ENCODE results near the gene STIM1. TPM values are rescaled to one million over a fixed set of nuclear protein-coding genes. Genes with fewer than 3 reads are reported as not detected.

The STIM1 gene
- total RNA-seq, 2 experiments from 2014 or later: 62.9 to 68.5 TPM

DNA sequence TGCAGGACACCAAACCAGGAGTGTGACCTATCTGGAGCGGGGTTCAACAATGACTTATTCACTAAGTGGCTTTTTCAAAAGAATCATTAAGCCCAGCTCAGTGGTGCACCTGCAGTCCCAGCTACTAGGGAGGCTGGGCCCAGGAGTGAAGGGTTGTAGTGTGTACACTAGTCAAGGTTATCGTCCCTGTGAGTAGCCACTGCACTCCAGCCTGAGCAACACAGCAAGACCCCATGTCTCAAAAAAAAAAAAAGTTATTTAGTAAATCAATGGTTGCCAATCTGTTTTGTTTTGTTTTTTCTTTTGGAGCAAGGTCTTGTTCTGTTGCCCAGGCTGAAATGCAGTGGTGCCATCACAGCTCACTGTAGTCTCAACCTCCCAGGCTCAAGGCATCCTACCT is 22.6 kb upstream of the STIM1 start:
- CTCF ChIA-PET: interaction anchor here (0.8 to 17.3 kb wide), 6 partner anchors 9 to 240 kb away, joined by 3 to 231 read pairs (median 10); partner anchors contain the start of genes PGAP2, RHOG and STIM1
- H3K36me3 Mint-ChIP-seq (ENCODE audit: low read depth): peaks cover 62% of the 10 kb centered on the region

DNA sequence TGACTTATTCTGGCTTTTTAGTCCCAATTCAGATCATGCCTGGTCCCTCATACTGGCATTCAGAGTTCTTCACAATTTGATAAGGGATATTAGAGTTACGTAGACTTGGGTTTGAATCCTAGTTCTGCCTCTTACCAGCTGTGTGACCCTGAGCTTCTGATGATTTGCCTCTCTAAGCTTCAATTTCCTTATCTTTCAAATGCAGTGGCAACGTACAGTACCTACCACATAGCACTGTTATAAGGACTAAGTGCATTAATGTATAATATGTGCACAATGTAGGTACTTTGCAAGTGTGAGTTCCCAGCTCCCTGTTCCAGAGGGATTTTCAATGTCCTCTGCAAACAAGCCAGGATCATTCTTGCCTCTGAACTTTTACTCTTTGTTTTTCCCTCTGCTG is 22.0 kb upstream of the STIM1 start:
- H3K4me1 Mint-ChIP-seq (ENCODE audit: low read depth): peaks cover 80% of the 10 kb centered on the region
- H3K27ac Mint-ChIP-seq: peak overlapping the region; percentile 86
- intact Hi-C loops (cut with micrococcal nuclease): no loop called here
- H3K9me3 Mint-ChIP-seq: no peaks in the 10 kb centered on the region
- H3K4me3 Mint-ChIP-seq: no peak overlapping the region
- no peaks in the 10 kb centered on the region for H3K27me3 Mint-ChIP-seq (ENCODE audit: low read depth)
- DNase-seq: no peak
- peaks cover 63% of the 10 kb centered on the region for H3K36me3 Mint-ChIP-seq (ENCODE audit: low read depth)
- CTCF ChIA-PET: interaction anchor here (0.8 to 17.3 kb wide), 5 partner anchors 10 to 239 kb away, joined by 3 to 231 read pairs (median 10); partner anchors contain the start of genes PGAP2 and STIM1

More for the DNA sequence above, 22.6 kb upstream of the STIM1 start:
- Mint-ChIP-seq H3K27ac (peak overlapping the region; percentile 86), H3K4me3 (no peak overlapping the region), H3K9me3 (no peaks in the 10 kb centered on the region), H3K27me3 (ENCODE audit: low read depth) (no peaks in the 10 kb centered on the region), H3K4me1 (ENCODE audit: low read depth) (peaks cover 78% of the 10 kb centered on the region)
- intact Hi-C loops (cut with micrococcal nuclease): loop anchor here (1.0 kb wide), 1 partner anchor 7 kb away; the partner anchor contains the start of gene RHOG
- no peak for DNase-seq

DNA sequence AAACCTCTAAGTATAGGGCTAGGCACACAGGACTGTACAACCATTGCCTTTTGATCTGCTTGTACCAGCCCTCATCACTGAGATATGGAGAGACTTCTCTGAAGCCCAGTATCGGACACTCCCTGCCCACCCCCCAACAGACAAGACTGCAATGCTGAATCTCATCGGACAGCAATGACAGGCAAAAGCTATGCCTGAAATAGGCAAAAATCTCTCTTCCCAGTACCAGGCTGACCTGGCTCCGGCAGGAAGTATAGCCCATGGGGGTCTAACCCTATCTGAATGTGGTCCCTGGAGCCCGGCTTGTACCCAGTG is 21.2 kb upstream of the STIM1 start:
- Mint-ChIP-seq H3K27ac (peak overlapping the region; percentile 86), H3K27me3 (ENCODE audit: low read depth) (no peaks in the 10 kb centered on the region), H3K4me3 (peak overlapping the region; percentile 85), H3K4me1 (ENCODE audit: low read depth) (peaks cover 82% of the 10 kb centered on the region), H3K9me3 (no peaks in the 10 kb centered on the region), H3K36me3 (ENCODE audit: low read depth) (peaks cover 68% of the 10 kb centered on the region)
- CTCF ChIA-PET: interaction anchor here (0.6 to 17.3 kb wide), 2 partner anchors 10 to 17 kb away, joined by 3 to 231 read pairs; partner anchors contain the start of gene STIM1
- intact Hi-C loops (cut with micrococcal nuclease): no loop called here
- no peak for DNase-seq

DNA sequence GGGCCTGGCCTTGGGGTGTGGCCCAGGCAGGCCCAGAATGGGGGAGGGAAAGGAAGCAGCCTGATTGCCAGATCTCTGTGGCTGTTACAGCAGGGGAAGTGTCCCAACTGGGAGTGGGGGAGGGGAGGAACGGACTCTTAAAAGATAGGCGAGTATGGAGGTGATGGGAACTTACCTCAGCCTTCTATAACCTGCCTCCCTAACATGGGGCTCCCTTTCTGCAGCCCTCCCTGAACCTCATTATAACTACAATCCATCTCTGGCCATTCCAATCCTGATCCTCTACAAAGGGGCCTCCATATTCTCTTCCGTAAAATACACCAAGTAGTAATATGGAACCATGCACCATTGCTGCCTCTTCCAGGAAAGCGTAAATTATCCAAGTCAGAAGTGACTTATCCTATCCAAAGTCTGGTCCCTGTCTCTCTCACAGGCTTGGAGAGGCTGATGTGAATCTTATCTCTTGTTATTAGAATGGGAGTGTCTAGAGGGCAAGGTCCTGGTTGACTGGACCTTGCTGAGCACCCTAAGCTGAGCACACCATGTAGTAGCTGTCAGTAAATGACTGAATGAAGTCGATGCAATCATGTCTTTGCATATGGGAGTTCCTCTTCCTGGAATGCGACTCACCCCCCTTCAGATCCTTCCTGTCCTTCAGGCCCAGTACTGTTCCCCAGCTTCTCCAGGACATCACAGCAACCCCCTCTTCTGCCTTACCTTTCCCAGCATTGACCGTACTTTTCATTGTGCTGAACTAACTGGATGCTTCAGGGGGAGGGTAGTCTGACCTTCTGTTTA is 20.6 kb upstream of the STIM1 start:
- Mint-ChIP-seq H3K36me3 (ENCODE audit: low read depth) (peaks cover 74% of the 10 kb centered on the region), H3K9me3 (no peaks in the 10 kb centered on the region), H3K4me3 (peak overlapping the region; percentile 85), H3K27ac (peak overlapping the region; percentile 86), H3K27me3 (ENCODE audit: low read depth) (no peaks in the 10 kb centered on the region), H3K4me1 (ENCODE audit: low read depth) (peaks cover 82% of the 10 kb centered on the region)
- intact Hi-C loops (cut with micrococcal nuclease): no loop called here
- DNase-seq: peak; percentile 43
- CTCF ChIA-PET: interaction anchor here (0.6 to 17.3 kb wide), 6 partner anchors 7 to 238 kb away, joined by 3 to 231 read pairs (median 3); partner anchors contain the start of genes NUP98 and STIM1

DNA sequence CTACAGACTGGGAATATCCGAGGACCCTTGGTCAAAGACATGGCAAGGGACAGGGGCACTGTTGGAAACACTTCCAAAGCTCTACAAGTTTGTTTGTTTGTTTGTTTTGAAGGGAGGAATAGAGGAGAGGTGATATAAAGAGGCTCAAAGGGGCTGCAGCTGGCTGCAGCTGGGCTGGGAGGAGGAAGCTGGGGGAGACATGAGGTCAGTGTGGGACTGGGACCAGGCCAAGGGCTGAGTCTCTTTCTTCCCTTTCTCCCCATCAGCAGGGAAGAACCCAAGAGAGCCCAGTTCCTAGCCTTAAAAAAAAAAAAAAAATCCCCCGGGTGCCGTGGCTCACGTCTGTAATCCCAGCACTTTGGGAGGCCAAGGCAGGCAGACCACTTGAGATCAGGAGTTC is 19.7 kb upstream of the STIM1 start:
- Mint-ChIP-seq H3K36me3 (ENCODE audit: low read depth) (peaks cover 70% of the 10 kb centered on the region), H3K9me3 (no peaks in the 10 kb centered on the region), H3K27ac (peak overlapping the region; percentile 86), H3K27me3 (ENCODE audit: low read depth) (no peaks in the 10 kb centered on the region), H3K4me3 (peak overlapping the region; percentile 85), H3K4me1 (ENCODE audit: low read depth) (peaks cover 76% of the 10 kb centered on the region)
- intact Hi-C loops (cut with micrococcal nuclease): no loop called here
- no peak for DNase-seq
- CTCF ChIA-PET: interaction anchor here (0.6 to 17.3 kb wide), 6 partner anchors 8 to 237 kb away, joined by 3 to 231 read pairs (median 4); partner anchors contain the start of genes NUP98 and STIM1

DNA sequence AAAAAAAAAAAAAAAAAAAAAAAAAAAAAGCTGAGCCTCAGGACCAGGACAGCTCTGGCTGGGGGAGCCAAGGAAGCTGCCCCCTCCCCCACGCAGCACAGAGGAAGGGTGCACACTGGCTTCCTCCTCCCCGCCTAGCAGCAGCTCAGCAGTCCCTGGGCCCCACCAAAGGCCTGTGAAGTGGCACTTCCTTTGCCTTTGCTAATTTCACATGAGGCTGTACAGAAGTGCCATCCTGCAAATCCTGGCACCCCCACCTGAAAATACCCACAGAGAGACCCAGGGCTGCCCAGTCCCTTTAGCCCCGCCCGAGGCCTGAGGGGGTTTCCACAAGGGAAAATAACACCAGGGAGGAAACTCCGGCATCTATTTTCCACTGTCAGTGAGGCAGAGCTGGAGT is 18.6 kb upstream of the STIM1 start:
- H3K9me3 Mint-ChIP-seq: no peaks in the 10 kb centered on the region
- peaks cover 59% of the 10 kb centered on the region for H3K36me3 Mint-ChIP-seq (ENCODE audit: low read depth)
- intact Hi-C loops (cut with micrococcal nuclease): no loop called here
- H3K4me3 Mint-ChIP-seq: peak overlapping the region; percentile 85
- H3K27ac Mint-ChIP-seq: peak overlapping the region; percentile 86
- peak; percentile 72 for DNase-seq
- CTCF ChIA-PET: interaction anchor here (0.7 to 23.9 kb wide), 10 partner anchors 8 to 233 kb away, joined by 3 to 573 read pairs (median 4); partner anchors contain the start of gene STIM1
- no peaks in the 10 kb centered on the region for H3K27me3 Mint-ChIP-seq (ENCODE audit: low read depth)
- H3K4me1 Mint-ChIP-seq (ENCODE audit: low read depth): peaks cover 66% of the 10 kb centered on the region

DNA sequence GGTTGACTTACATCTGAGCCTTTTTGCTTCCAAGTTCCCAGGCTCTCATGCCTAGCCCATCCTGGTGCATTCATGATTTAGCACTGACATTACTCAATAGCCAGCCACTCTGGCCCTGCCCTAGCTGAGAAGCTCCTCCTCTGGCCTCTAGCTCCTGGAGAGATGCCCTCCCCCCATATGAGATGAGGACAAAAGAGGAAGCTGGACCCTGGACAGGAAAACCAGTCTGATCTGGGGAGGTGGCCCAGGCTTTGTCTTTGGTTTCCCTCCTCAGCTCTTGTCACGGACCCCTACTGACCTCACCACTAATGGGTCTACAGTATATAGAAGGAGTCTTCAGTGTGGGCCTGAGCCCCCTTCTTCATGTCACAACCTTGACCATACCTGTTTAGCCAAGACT is 17.7 kb upstream of the STIM1 start:
- CTCF ChIA-PET: interaction anchor here (1.2 to 23.9 kb wide), 7 partner anchors 9 to 232 kb away, joined by 3 to 573 read pairs (median 4); partner anchors contain the start of gene STIM1
- intact Hi-C loops (cut with micrococcal nuclease): no loop called here
- H3K27me3 Mint-ChIP-seq (ENCODE audit: low read depth): no peaks in the 10 kb centered on the region
- no peaks in the 10 kb centered on the region for H3K9me3 Mint-ChIP-seq
- DNase-seq: no peak
- peaks cover 55% of the 10 kb centered on the region for H3K36me3 Mint-ChIP-seq (ENCODE audit: low read depth)
- H3K27ac Mint-ChIP-seq: peak overlapping the region; percentile 86
- peak overlapping the region; percentile 85 for H3K4me3 Mint-ChIP-seq
- H3K4me1 Mint-ChIP-seq (ENCODE audit: low read depth): peaks cover 62% of the 10 kb centered on the region

DNA sequence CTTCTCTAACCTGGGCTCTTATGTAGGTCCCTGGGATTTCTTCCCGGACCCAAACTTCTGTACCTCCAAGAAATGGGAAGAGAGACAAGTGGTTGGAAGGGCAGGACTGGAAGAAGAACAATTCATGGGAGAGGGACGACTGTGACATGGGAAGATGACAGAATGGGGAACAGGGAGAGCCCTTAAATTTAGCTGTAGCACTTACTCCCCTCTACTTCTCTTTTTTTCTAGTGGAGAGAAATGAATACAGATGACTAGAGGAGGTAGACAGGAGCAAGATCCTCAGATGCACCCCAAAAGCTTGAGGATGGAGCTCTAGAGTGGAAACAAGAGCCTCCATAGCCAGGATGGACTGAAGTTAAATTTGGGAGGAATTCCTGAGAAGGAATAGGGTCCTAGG is 17.0 kb upstream of the STIM1 start:
- peaks cover 62% of the 10 kb centered on the region for H3K4me1 Mint-ChIP-seq (ENCODE audit: low read depth)
- H3K9me3 Mint-ChIP-seq: no peaks in the 10 kb centered on the region
- intact Hi-C loops (cut with micrococcal nuclease): no loop called here
- no peak for DNase-seq
- peak overlapping the region; percentile 85 for H3K4me3 Mint-ChIP-seq
- peaks cover 49% of the 10 kb centered on the region for H3K36me3 Mint-ChIP-seq (ENCODE audit: low read depth)
- peak overlapping the region; percentile 86 for H3K27ac Mint-ChIP-seq
- H3K27me3 Mint-ChIP-seq (ENCODE audit: low read depth): no peaks in the 10 kb centered on the region
- CTCF ChIA-PET: interaction anchor here (0.6 to 23.9 kb wide), 7 partner anchors 13 to 260 kb away, joined by 3 to 573 read pairs (median 4); partner anchors contain the start of gene STIM1

DNA sequence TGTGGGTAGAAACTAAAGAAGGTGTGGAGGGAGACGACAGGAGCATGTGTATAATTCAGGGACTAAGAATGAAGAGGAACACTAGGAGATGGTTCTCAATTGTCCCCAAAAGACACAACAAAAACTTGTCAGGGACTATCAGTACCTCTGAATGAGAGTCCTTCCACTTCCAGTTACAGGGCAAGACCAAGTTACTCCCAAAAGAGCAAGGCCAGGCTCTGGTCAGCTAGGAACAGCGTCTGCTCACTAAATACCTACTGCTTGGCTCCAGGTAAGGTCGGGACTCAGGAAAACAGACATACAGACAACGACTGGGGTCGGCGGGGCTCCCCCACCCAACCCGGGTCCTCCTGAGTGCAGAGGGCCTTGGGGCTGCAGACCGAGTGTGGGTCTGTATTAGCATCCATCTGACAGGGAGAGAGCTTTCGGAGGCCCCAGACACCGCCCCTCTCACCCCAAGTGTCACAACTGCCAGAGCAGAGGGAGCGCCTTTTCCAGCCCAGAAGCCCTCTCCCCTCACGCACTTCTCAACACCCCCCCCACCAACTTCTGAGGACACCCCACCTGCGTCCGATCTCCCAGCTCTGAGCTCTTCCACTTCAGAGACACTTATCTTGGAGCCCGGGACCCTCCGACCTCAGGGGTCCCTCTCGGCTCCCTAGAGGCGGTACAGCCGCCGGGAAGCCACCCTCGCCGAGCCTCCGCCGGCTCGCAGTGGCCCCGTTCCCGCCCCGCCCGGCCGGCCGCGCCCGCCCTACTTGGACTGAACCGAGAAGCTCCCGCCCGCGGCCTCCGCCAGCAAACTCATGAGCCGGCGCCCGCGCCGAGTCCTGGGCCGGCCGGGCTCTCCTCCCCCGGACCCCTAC is 15.2 kb upstream of the STIM1 start:
- CTCF ChIA-PET: interaction anchor here (0.7 to 23.9 kb wide), 8 partner anchors 8 to 229 kb away, joined by 3 to 573 read pairs (median 8); partner anchors contain the start of gene STIM1
- intact Hi-C loops (cut with micrococcal nuclease): loop anchor here (1.0 to 5.0 kb wide), 3 partner anchors 8 to 1847 kb away; partner anchors contain the start of genes TRIM22, TRIM5 and TRIM68
- peak overlapping the region; percentile 85 for H3K4me3 Mint-ChIP-seq
- no peaks in the 10 kb centered on the region for H3K27me3 Mint-ChIP-seq (ENCODE audit: low read depth)
- peaks cover 58% of the 10 kb centered on the region for H3K4me1 Mint-ChIP-seq (ENCODE audit: low read depth)
- peak overlapping the region; percentile 86 for H3K27ac Mint-ChIP-seq
- H3K9me3 Mint-ChIP-seq: no peaks in the 10 kb centered on the region
- H3K36me3 Mint-ChIP-seq (ENCODE audit: low read depth): peaks cover 31% of the 10 kb centered on the region
- peak; percentile 55 for DNase-seq

DNA sequence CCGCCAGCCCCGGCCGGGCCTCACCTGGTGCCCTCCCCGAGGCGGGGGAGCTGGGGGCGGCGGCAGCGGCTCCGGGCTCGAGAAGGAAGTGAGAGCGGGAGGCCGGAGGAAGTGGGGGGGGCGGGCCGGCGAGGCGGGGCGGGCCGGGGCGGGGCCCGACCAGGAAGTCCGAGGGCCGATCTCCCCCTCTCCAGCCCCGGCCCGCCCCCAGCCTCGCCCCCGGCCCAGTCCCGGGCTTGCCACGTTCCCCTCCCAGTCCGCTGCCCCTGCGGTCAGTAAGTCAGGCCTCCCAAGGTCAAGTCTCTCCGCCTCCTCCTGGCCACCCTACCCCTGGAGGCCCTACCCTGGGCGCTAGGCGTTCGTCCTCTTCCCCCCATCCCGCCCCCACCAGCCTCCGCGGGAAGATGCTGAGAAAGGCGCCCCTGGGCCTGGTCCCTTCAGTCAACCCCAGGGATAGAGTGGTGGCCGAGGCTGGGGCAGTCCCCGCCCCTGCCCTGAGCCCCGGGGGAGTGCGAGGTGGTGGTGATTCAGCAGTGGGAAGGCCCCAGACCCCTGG is 14.5 kb upstream of the STIM1 start, which contains the start of gene RHOG:
Gene RHOG (minus strand): TSS at position 90 of the 556 bp plus-strand sequence. CDS start 12,821 bp downstream, outside the sequence.
- Mint-ChIP-seq H3K27ac (peak within 1 kb of the TSS; percentile 86), H3K4me3 (peak within 1 kb of the TSS; percentile 85), H3K4me1 (ENCODE audit: low read depth) (peaks cover 56% of the 10 kb centered on the region), H3K36me3 (ENCODE audit: low read depth) (peaks cover 24% of the 10 kb centered on the region), H3K9me3 (no peaks in the 10 kb centered on the region), H3K27me3 (ENCODE audit: low read depth) (no peaks in the 10 kb centered on the region)
- CTCF ChIA-PET: interaction anchor here (1.0 to 23.9 kb wide), 11 partner anchors 9 to 229 kb away, joined by 3 to 573 read pairs (median 5); partner anchors contain the start of genes PGAP2 and STIM1
- intact Hi-C loops (cut with micrococcal nuclease): loop anchor here (1.0 to 5.0 kb wide), 9 partner anchors 9 to 1846 kb away; partner anchors contain the start of genes NUP98, RRM1, TRIM22 and TRIM5
- DNase-seq: no peak

All from activated naive CD4-positive, alpha-beta T cell treated with anti-CD3 and anti-CD28 coated beads for 36 hours (primary cell).